Measurements from ENCODE around the gene SSBP1. TPM values are rescaled to one million over a fixed set of nuclear protein-coding genes. Genes with fewer than 3 reads are reported as not detected.

Gene SSBP1
- total and polyA plus RNA-seq, 2 donors (not counting 3 experiments of a cell fraction or from before 2014, with no cell fraction given) = 77.9 to 169 TPM

Small RNAs within 50 kb of the gene (small RNA-seq; reads per million reads assigned to genes)
- not detected for gene RNU1-82P (ENCODE audit: insufficient read depth, insufficient read length, low read depth, low replicate concordance)

Other genes with a start within 250 kb of the SSBP1 start
- gene AGK, start 186.9 kb upstream of the SSBP1 start, total RNA-seq = 33.9 and 34.3 TPM in 2 replicates
- gene AGK, start 186.9 kb upstream of the SSBP1 start, polyA plus RNA-seq = 22.5 and 23.6 TPM in 2 replicates
- 25.9 and 35.0 TPM in 2 replicates for gene DENND11, start 36.2 kb upstream of the SSBP1 start, total RNA-seq
- 11.6 and 14.7 TPM in 2 replicates for gene DENND11, start 36.2 kb upstream of the SSBP1 start, polyA plus RNA-seq
- gene WEE2, start 30.0 kb upstream of the SSBP1 start, total RNA-seq = not detected in 2 replicates
- gene WEE2, start 30.0 kb upstream of the SSBP1 start, polyA plus RNA-seq = not detected in 2 replicates
- gene TAS2R3, start 25.7 kb downstream of the SSBP1 start, total RNA-seq = 1.3 and 2.0 TPM in 2 replicates
- 0.08 TPM in 2 replicates for gene TAS2R3, start 25.7 kb downstream of the SSBP1 start, polyA plus RNA-seq
- gene TAS2R4, start 38.3 kb downstream of the SSBP1 start, total RNA-seq = 0.88 and 1.4 TPM in 2 replicates
- gene TAS2R4, start 38.3 kb downstream of the SSBP1 start, polyA plus RNA-seq = 0.18 and 0.30 TPM in 2 replicates
- 0.85 and 2.0 TPM in 2 replicates for gene TAS2R5, start 51.9 kb downstream of the SSBP1 start, total RNA-seq
- 1.3 and 1.6 TPM in 2 replicates for gene TAS2R5, start 51.9 kb downstream of the SSBP1 start, polyA plus RNA-seq
- not detected in 2 replicates for gene PRSS37, start 103.1 kb downstream of the SSBP1 start, total RNA-seq
- gene PRSS37, start 103.1 kb downstream of the SSBP1 start, polyA plus RNA-seq = not detected in 2 replicates
- gene OR9A4, start 178.0 kb downstream of the SSBP1 start, total RNA-seq = not detected in 2 replicates
- gene OR9A4, start 178.0 kb downstream of the SSBP1 start, polyA plus RNA-seq = not detected in 2 replicates
- gene CLEC5A, start 208.6 kb downstream of the SSBP1 start, total RNA-seq = not detected in 2 replicates
- not detected in 2 replicates for gene CLEC5A, start 208.6 kb downstream of the SSBP1 start, polyA plus RNA-seq
- not detected in 2 replicates for gene TAS2R38, start 235.4 kb downstream of the SSBP1 start, total RNA-seq
- gene TAS2R38, start 235.4 kb downstream of the SSBP1 start, polyA plus RNA-seq = not detected in 2 replicates

Measured in endothelial cell of umbilical vein (primary cell).